Measurements from ENCODE around the gene PITPNC1. TPM values are rescaled to one million over a fixed set of nuclear protein-coding genes. Genes with fewer than 3 reads are reported as not detected.

Gene PITPNC1
- total RNA-seq, 2 experiments from 2014 or later, result 44.9 to 67.6 TPM

- H3K4me3 Mint-ChIP-seq, result no peak overlapping the region
- peaks cover 26% of the 10 kb centered on the region for H3K36me3 Mint-ChIP-seq
- DNase-seq (no peak), ATAC-seq (no peak)
- no peaks in the 10 kb centered on the region for H3K27me3 Mint-ChIP-seq
- CTCF ChIA-PET, result interaction anchor here (0.9 to 1.3 kb wide), 2 partner anchors 46 to 184 kb away, joined by 3 read pairs; no protein-coding TSS in a partner anchor
- no peak overlapping the region for H3K27ac Mint-ChIP-seq
- peaks cover 3% of the 10 kb centered on the region for H3K4me1 Mint-ChIP-seq
- peaks cover 3% of the 10 kb centered on the region for H3K9me3 Mint-ChIP-seq (ENCODE audit: low read depth)
Measured at GRCh38 chr17:67559381-67559966, 182.4 kb downstream of the PITPNC1 start.

- H3K4me1 Mint-ChIP-seq, result peaks cover 3% of the 10 kb centered on the region
- CTCF ChIA-PET, result no interaction called here
- ATAC-seq (no peak), DNase-seq (no peak)
- H3K36me3 Mint-ChIP-seq, result peaks cover 10% of the 10 kb centered on the region
- H3K27me3 Mint-ChIP-seq, result no peaks in the 10 kb centered on the region
- H3K4me3 Mint-ChIP-seq, result no peak overlapping the region
- no peak overlapping the region for H3K27ac Mint-ChIP-seq
- H3K9me3 Mint-ChIP-seq (ENCODE audit: low read depth), result no peaks in the 10 kb centered on the region
Measured at GRCh38 chr17:67562005-67562404, 184.9 kb downstream of the PITPNC1 start.

GRCh38 chr17:67563692-67564228 lies 186.7 kb downstream of the PITPNC1 start:
- Mint-ChIP-seq H3K27ac (no peak overlapping the region), H3K36me3 (peaks cover 11% of the 10 kb centered on the region), H3K27me3 (no peaks in the 10 kb centered on the region), H3K9me3 (ENCODE audit: low read depth) (no peaks in the 10 kb centered on the region), H3K4me3 (no peak overlapping the region), H3K4me1 (no peaks in the 10 kb centered on the region)
- ATAC-seq (no peak), DNase-seq (no peak)
- CTCF ChIA-PET, result interaction anchor here (0.9 kb wide), 1 partner anchor 186 kb away, joined by 3 read pairs; no protein-coding TSS in a partner anchor

- no peak overlapping the region for H3K4me3 Mint-ChIP-seq
- no peak for ATAC-seq
- no peaks in the 10 kb centered on the region for H3K9me3 Mint-ChIP-seq (ENCODE audit: low read depth)
- no peaks in the 10 kb centered on the region for H3K4me1 Mint-ChIP-seq
- H3K36me3 Mint-ChIP-seq, result peaks cover 11% of the 10 kb centered on the region
- no peaks in the 10 kb centered on the region for H3K27me3 Mint-ChIP-seq
- no peak for DNase-seq
- CTCF ChIA-PET, result no interaction called here
- no peak overlapping the region for H3K27ac Mint-ChIP-seq
Measured at GRCh38 chr17:67565068-67565467, 188.0 kb downstream of the PITPNC1 start.

DNA sequence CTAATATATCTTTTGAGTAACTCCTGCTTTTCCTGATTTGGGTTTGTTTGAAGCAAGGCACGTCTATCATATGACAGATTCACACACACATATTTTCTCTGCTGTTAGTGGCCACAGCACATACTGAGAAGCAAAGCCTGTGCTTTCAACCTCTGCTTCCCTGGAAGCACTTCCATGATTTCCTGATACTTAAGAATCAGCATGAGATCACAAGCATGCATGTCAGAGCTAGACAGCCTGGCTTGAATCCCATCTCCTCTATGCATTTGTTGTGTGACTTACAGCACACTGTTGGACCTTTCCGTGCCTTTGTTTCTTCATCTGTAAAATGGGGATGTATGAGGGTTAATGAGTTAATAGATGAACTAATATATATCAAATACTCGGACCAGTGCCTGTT lies 189.6 kb downstream of the PITPNC1 start:
- ATAC-seq (no peak), DNase-seq (no peak)
- Mint-ChIP-seq H3K36me3 (peaks cover 11% of the 10 kb centered on the region), H3K4me3 (no peak overlapping the region), H3K9me3 (ENCODE audit: low read depth) (no peaks in the 10 kb centered on the region), H3K27me3 (no peaks in the 10 kb centered on the region), H3K4me1 (no peaks in the 10 kb centered on the region), H3K27ac (no peak overlapping the region)
- CTCF ChIA-PET, result no interaction called here

- ATAC-seq (no peak), DNase-seq (no peak)
- Mint-ChIP-seq H3K36me3 (peaks cover 2% of the 10 kb centered on the region), H3K27me3 (no peaks in the 10 kb centered on the region), H3K4me3 (no peak overlapping the region), H3K27ac (no peak overlapping the region), H3K9me3 (ENCODE audit: low read depth) (no peaks in the 10 kb centered on the region), H3K4me1 (no peaks in the 10 kb centered on the region)
- CTCF ChIA-PET, result no interaction called here
Measured at GRCh38 chr17:67569015-67569451, 192.0 kb downstream of the PITPNC1 start.

GRCh38 chr17:67569873-67570272 lies 192.8 kb downstream of the PITPNC1 start:
- Mint-ChIP-seq H3K36me3 (peaks cover 2% of the 10 kb centered on the region), H3K27me3 (no peaks in the 10 kb centered on the region), H3K4me1 (no peaks in the 10 kb centered on the region), H3K27ac (no peak overlapping the region), H3K4me3 (no peak overlapping the region), H3K9me3 (ENCODE audit: low read depth) (no peaks in the 10 kb centered on the region)
- CTCF ChIA-PET, result no interaction called here
- DNase-seq (no peak), ATAC-seq (no peak)

GRCh38 chr17:67570797-67571196 lies 193.7 kb downstream of the PITPNC1 start:
- H3K27me3 Mint-ChIP-seq, result no peaks in the 10 kb centered on the region
- DNase-seq (no peak), ATAC-seq (no peak)
- H3K4me1 Mint-ChIP-seq, result no peaks in the 10 kb centered on the region
- CTCF ChIA-PET, result no interaction called here
- H3K9me3 Mint-ChIP-seq (ENCODE audit: low read depth), result no peaks in the 10 kb centered on the region
- peaks cover 2% of the 10 kb centered on the region for H3K36me3 Mint-ChIP-seq
- H3K4me3 Mint-ChIP-seq, result no peak overlapping the region
- no peak overlapping the region for H3K27ac Mint-ChIP-seq

DNA sequence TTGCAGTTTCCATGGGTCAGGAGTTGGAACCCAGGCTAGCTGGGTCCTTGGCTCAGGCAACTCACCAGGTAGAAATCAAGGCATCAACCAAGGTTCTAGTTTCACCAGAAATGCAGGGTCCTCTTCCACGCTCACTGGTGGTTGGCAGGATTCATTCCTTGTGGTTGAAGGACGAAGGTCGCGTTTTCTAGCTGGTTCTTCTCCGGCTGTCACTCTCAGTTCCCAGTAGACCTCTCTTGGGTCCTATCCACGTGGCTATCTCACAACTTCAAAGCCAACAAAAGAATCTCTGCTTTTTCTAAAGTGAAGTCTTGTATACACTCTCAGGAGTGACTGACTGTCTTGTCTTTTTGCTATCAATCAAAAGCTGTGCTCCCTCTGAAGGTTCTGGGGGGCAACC lies 194.4 kb downstream of the PITPNC1 start:
- Mint-ChIP-seq H3K4me1 (no peaks in the 10 kb centered on the region), H3K27me3 (no peaks in the 10 kb centered on the region), H3K36me3 (peaks cover 2% of the 10 kb centered on the region), H3K4me3 (no peak overlapping the region), H3K27ac (no peak overlapping the region), H3K9me3 (ENCODE audit: low read depth) (no peaks in the 10 kb centered on the region)
- ATAC-seq (no peak), DNase-seq (no peak)
- CTCF ChIA-PET, result no interaction called here

GRCh38 chr17:67573987-67574657 lies 197.0 kb downstream of the PITPNC1 start:
- DNase-seq, result no peak
- H3K4me3 Mint-ChIP-seq, result no peak overlapping the region
- H3K36me3 Mint-ChIP-seq, result peaks cover 4% of the 10 kb centered on the region
- CTCF ChIA-PET, result no interaction called here
- H3K9me3 Mint-ChIP-seq (ENCODE audit: low read depth), result no peaks in the 10 kb centered on the region
- no peaks in the 10 kb centered on the region for H3K27me3 Mint-ChIP-seq
- peaks cover 5% of the 10 kb centered on the region for H3K4me1 Mint-ChIP-seq
- H3K27ac Mint-ChIP-seq, result no peak overlapping the region
- no peak for ATAC-seq

DNA sequence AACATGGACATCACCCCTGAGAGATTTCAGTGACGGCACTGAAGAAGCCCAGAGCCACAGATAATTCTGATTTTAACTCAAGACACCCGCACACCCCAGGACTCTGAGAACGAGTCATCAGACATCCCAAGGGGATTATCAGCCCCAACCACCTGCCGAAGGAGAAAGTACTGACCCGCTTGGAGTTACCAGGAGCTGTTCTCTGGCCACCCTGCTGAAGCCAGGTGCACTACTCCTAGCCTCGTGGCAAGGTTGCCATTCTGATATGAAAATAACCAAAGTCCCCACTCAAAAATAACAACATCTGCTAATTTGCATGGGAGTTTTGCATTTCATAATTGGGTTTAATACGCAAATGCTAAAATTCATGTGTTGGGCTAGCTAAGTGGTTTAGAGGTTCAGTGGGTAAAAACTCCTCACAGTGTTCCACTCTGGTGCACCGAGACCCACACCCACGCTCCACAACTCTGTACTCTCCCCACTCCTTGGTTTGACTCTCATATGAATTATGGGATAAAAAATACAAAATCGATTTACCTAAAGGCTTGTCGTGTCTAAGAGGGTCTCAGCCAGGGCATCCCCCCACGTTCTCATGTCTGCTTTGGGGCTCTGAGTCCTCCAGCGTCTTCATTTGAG lies 197.7 kb downstream of the PITPNC1 start:
- H3K4me1 Mint-ChIP-seq, result peaks cover 5% of the 10 kb centered on the region
- DNase-seq (no peak), ATAC-seq (no peak)
- H3K36me3 Mint-ChIP-seq, result peaks cover 4% of the 10 kb centered on the region
- no peak overlapping the region for H3K4me3 Mint-ChIP-seq
- H3K27ac Mint-ChIP-seq, result no peak overlapping the region
- no peaks in the 10 kb centered on the region for H3K9me3 Mint-ChIP-seq (ENCODE audit: low read depth)
- CTCF ChIA-PET, result no interaction called here
- no peaks in the 10 kb centered on the region for H3K27me3 Mint-ChIP-seq

DNA sequence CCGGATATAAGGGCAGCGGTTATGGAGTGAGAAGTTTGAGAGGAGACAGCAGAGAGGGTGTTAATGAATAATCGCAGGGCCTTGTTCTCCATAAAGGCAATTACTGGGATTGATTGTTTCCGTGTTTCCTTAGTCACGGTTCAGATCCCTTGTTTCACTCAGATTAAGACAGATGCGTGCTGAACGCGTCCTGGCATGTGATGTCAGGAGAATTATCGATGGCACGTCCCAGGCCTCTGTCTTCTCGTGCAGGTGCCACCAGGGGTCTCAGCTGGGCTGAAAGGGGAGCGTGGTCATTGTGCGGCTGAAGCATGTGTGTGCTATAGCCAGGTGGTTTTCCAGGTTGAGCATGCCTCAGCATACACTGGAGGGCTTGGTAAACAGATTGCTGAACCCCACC lies 198.2 kb downstream of the PITPNC1 start:
- no peak overlapping the region for H3K27ac Mint-ChIP-seq
- peaks cover 6% of the 10 kb centered on the region for H3K36me3 Mint-ChIP-seq
- no peak for DNase-seq
- no peaks in the 10 kb centered on the region for H3K9me3 Mint-ChIP-seq (ENCODE audit: low read depth)
- peaks cover 5% of the 10 kb centered on the region for H3K4me1 Mint-ChIP-seq
- CTCF ChIA-PET, result no interaction called here
- no peak overlapping the region for H3K4me3 Mint-ChIP-seq
- no peak for ATAC-seq
- no peaks in the 10 kb centered on the region for H3K27me3 Mint-ChIP-seq

GRCh38 chr17:67576471-67577115 lies 199.5 kb downstream of the PITPNC1 start:
- CTCF ChIA-PET, result no interaction called here
- H3K9me3 Mint-ChIP-seq (ENCODE audit: low read depth), result no peaks in the 10 kb centered on the region
- H3K4me1 Mint-ChIP-seq, result peaks cover 5% of the 10 kb centered on the region
- no peak for ATAC-seq
- no peak for DNase-seq
- peaks cover 10% of the 10 kb centered on the region for H3K36me3 Mint-ChIP-seq
- no peaks in the 10 kb centered on the region for H3K27me3 Mint-ChIP-seq
- no peak overlapping the region for H3K4me3 Mint-ChIP-seq
- no peak overlapping the region for H3K27ac Mint-ChIP-seq
